ENCODE data around the gene ADTRP.

ADTRP gene

GRCh38 chr6:11727998-11728961 is 50.3 kb downstream of the ADTRP start:
- DNase-seq (ENCODE audit: low read depth in 1 of 2, low spot score in 1 of 2), result peak in 1 of 2 donors; percentile 26

- DNase-seq (ENCODE audit: low read depth in 1 of 2, low spot score in 1 of 2), result no peak
These were observed 51.1 kb downstream of the ADTRP start for GRCh38 chr6:11727346-11727997.

- DNase-seq (ENCODE audit: low read depth in 1 of 2, low spot score in 1 of 2), result no peak
These were observed 54.3 kb downstream of the ADTRP start for GRCh38 chr6:11724286-11724685.

GRCh38 chr6:11722805-11723631 is 55.6 kb downstream of the ADTRP start:
- DNase-seq (ENCODE audit: low read depth in 1 of 2, low spot score in 1 of 2), result no peak

GRCh38 chr6:11722220-11722619 is 56.4 kb downstream of the ADTRP start:
- DNase-seq (ENCODE audit: low read depth in 1 of 2, low spot score in 1 of 2), result no peak

- no peak for DNase-seq (ENCODE audit: low read depth in 1 of 2, low spot score in 1 of 2)
These were observed 60.1 kb downstream of the ADTRP start for GRCh38 chr6:11718463-11718862.

GRCh38 chr6:11718031-11718430 is 60.6 kb downstream of the ADTRP start:
- DNase-seq (ENCODE audit: low read depth in 1 of 2, low spot score in 1 of 2), result no peak

GRCh38 chr6:11714798-11715285 is 63.8 kb downstream of the ADTRP start:
- no peak for DNase-seq (ENCODE audit: low read depth in 1 of 2, low spot score in 1 of 2)

GRCh38 chr6:11714116-11714797 is 64.3 kb downstream of the ADTRP start:
- DNase-seq (ENCODE audit: low read depth in 1 of 2, low spot score in 1 of 2), result no peak

GRCh38 chr6:11712760-11713159 is 65.8 kb downstream of the ADTRP start:
- DNase-seq (ENCODE audit: low read depth in 1 of 2, low spot score in 1 of 2), result no peak

- no peak for DNase-seq (ENCODE audit: low read depth in 1 of 2, low spot score in 1 of 2)
These were observed 66.5 kb downstream of the ADTRP start for GRCh38 chr6:11711984-11712711.

GRCh38 chr6:11711003-11711983 is 67.3 kb downstream of the ADTRP start:
- peak in 1 of 2 donors; percentile 59 for DNase-seq (ENCODE audit: low read depth in 1 of 2, low spot score in 1 of 2)

- peak in 1 of 2 donors; percentile 28 for DNase-seq (ENCODE audit: low read depth in 1 of 2, low spot score in 1 of 2)
These were observed 68.3 kb downstream of the ADTRP start for GRCh38 chr6:11710311-11710761.

- no peak for DNase-seq (ENCODE audit: low read depth in 1 of 2, low spot score in 1 of 2)
These were observed 72.4 kb downstream of the ADTRP start for GRCh38 chr6:11706171-11706570.

GRCh38 chr6:11705483-11705882 is 73.1 kb downstream of the ADTRP start:
- no peak for DNase-seq (ENCODE audit: low read depth in 1 of 2, low spot score in 1 of 2)

GRCh38 chr6:11705069-11705468 is 73.5 kb downstream of the ADTRP start:
- DNase-seq (ENCODE audit: low read depth in 1 of 2, low spot score in 1 of 2), result no peak

- DNase-seq (ENCODE audit: low read depth in 1 of 2, low spot score in 1 of 2), result no peak
These were observed 74.9 kb downstream of the ADTRP start for GRCh38 chr6:11703725-11704124.

- DNase-seq (ENCODE audit: low read depth in 1 of 2, low spot score in 1 of 2), result no peak
These were observed 76.0 kb downstream of the ADTRP start for GRCh38 chr6:11702500-11703130.
